Uterus (tissue), 2 donors: ENCODE data around the gene TTLL10.

Experiments used
- CTCF ChIP-seq, 4 experiments: fragments of 200-600 bp in 2 of 4; fragments of 450-650 bp in 2 of 4; sonication (generic) in 2 of 4; IDR thresholded peaks; one replicate each; pipeline ENCODE4 v1.5.1; 2016 to 2019; ENCODE audit warnings: antibody characterized with exemption in 4 of 4, mild to moderate bottlenecking in 2 of 4, moderate library complexity in 1 of 4
- POLR2A ChIP-seq, 2 donors: fragments of 450-650 bp; IDR thresholded peaks; one replicate each; pipeline ENCODE4 v1.6.1; 2016; ENCODE audit warnings: antibody characterized with exemption in 2 of 2, mild to moderate bottlenecking in 1 of 2, moderate library complexity in 1 of 2

GRCh38 chr1:1220197-1220596 lies 46.5 kb downstream of the TTLL10 start:
- TF ChIP-seq CTCF (IDR thresholded peaks at IDR 0.05) (no peak), POLR2A (IDR thresholded peaks at IDR 0.05) (no peak)
